A673 (cell line): ENCODE measurements around the gene BRCA2. TPM values are rescaled to one million over a fixed set of nuclear protein-coding genes. Genes with fewer than 3 reads are reported as not detected.

Experiments
- BruUV-seq: library from RNA; stranded (reverse); fragments of 400-500 nt; replicated peaks from 2 replicates; lab custom pipeline; 2021; lab: Mats Ljungman, UMichigan
- CTCF ChIA-PET: fragments of 300-600 bp; sonication (Branson Sonifier 250); formaldehyde crosslinking; loops from one replicate; lab custom pipeline; 2022; ENCODE audit warnings: antibody characterized with exemption; lab: Charles Lee
- POLR2A ChIA-PET: fragments of 300-600 bp; sonication (Branson Sonifier 250); formaldehyde crosslinking; loops from one replicate; lab custom pipeline; 2022; ENCODE audit warnings: antibody characterized with exemption; ENCODE audit not compliant: low non-redundant PET; lab: Charles Lee
- DNase-seq: peaks from one replicate; pipeline ENCODE4 v3.0.0-alpha.2; 2015; ENCODE audit warnings: low spot score
- H3K27ac ChIP-seq: fragments of 200-600 bp; sonication (generic); 2 replicates; pipeline ENCODE4 v1.5.1; 2016; ENCODE audit warnings: mixed run types, low read depth, mild to moderate bottlenecking, mixed read lengths, antibody characterized with exemption, low read length; ENCODE audit not compliant: poor library complexity, severe bottlenecking
- H3K27me3 ChIP-seq: fragments of 200-600 bp; sonication (generic); replicated peaks from 2 replicates; pipeline ENCODE4 v1.6.1; 2017; ENCODE audit warnings: mixed run types, low read depth, mild to moderate bottlenecking, mixed read lengths, antibody characterized with exemption, low read length; ENCODE audit not compliant: insufficient read depth, poor library complexity
- H3K36me3 ChIP-seq: fragments of 200-600 bp; sonication (generic); 2 replicates; pipeline ENCODE4 v1.6.1; 2016; ENCODE audit warnings: mixed run types, mild to moderate bottlenecking, mixed read lengths, antibody characterized with exemption, low read length; ENCODE audit not compliant: insufficient read depth, poor library complexity, severe bottlenecking
- H3K4me1 ChIP-seq: fragments of 200-600 bp; sonication (generic); 2 replicates; pipeline ENCODE4 v1.6.1; 2017; ENCODE audit warnings: mixed run types, mild to moderate bottlenecking, mixed read lengths, antibody characterized with exemption, low read length; ENCODE audit not compliant: insufficient read depth, poor library complexity, severe bottlenecking
- H3K4me3 ChIP-seq: fragments of 200-600 bp; sonication (generic); 2 replicates; pipeline ENCODE4 v1.5.1; 2016; ENCODE audit warnings: low read depth, mixed run types, mild to moderate bottlenecking, mixed read lengths, low read length; ENCODE audit not compliant: poor library complexity, severe bottlenecking
- H3K9me3 ChIP-seq: fragments of 200-600 bp; sonication (generic); 2 replicates; pipeline ENCODE4 v1.6.1; 2016; ENCODE audit warnings: mixed run types, low read depth, mild to moderate bottlenecking, mixed read lengths, antibody characterized with exemption, low read length; ENCODE audit not compliant: poor library complexity, severe bottlenecking
- CTCF ChIP-seq: fragments of 300-800, 200-600 bp; sonication (generic); conservative IDR thresholded peaks from 2 replicates; pipeline ENCODE4 v1.5.1; 2017; ENCODE audit warnings: low read depth, mild to moderate bottlenecking, antibody characterized with exemption, low read length, moderate library complexity, mixed read lengths
- EZH2 ChIP-seq: fragments of 200-600 bp; sonication (generic); IDR thresholded peaks from 2 replicates; pipeline ENCODE4 v1.6.1; 2017; ENCODE audit warnings: borderline replicate concordance, low read depth, mild to moderate bottlenecking, mixed read lengths, antibody characterized with exemption, low read length; ENCODE audit not compliant: poor library complexity, severe bottlenecking
- intact Hi-C: fragments of 100-400 bp; cut with micrococcal nuclease; formaldehyde crosslinking; loops from one replicate; pipeline ENCODE4 v1.10.0; 2022; ENCODE audit not compliant: unreplicated experiment
- total RNA-seq: library from RNA; stranded (reverse); gene quantifications from 2 replicates; pipeline ENCODE4 v1.2.3, GENCODE V29; 2021

Gene BRCA2
- total RNA-seq, 1 experiment from 2014 or later, result 35.9 TPM

GRCh38 chr13:32438871-32439270 lies 123.6 kb downstream of the BRCA2 start:
- Histone ChIP-seq H3K27ac (no peak overlapping the region), H3K36me3 (no peaks in the 10 kb centered on the region), H3K4me3 (no peak overlapping the region), H3K27me3 (no peaks in the 10 kb centered on the region), H3K9me3 (no peaks in the 10 kb centered on the region), H3K4me1 (no peaks in the 10 kb centered on the region)
- ChIA-PET CTCF (no interaction called here), POLR2A (no interaction called here)
- intact Hi-C loops, result no loop called here
- no peak for DNase-seq
- no TSS peak for BruUV-seq
- TF ChIP-seq CTCF (no peak), EZH2 (no peak)

GRCh38 chr13:32443111-32443510 lies 127.8 kb downstream of the BRCA2 start:
- no peaks in the 10 kb centered on the region for H3K4me1 ChIP-seq
- TF ChIP-seq CTCF (0 out of 2 replicates have a peak, but pooled peaks have one; percentile 24), EZH2 (no peak)
- POLR2A ChIA-PET, result no interaction called here
- BruUV-seq, result no TSS peak
- no peak for DNase-seq
- no peaks in the 10 kb centered on the region for H3K27me3 ChIP-seq
- CTCF ChIA-PET, result no interaction called here
- H3K4me3 ChIP-seq, result no peak overlapping the region
- no peaks in the 10 kb centered on the region for H3K36me3 ChIP-seq
- no peaks in the 10 kb centered on the region for H3K9me3 ChIP-seq
- intact Hi-C loops, result no loop called here
- H3K27ac ChIP-seq, result no peak overlapping the region

- no TSS peak for BruUV-seq
- H3K9me3 ChIP-seq, result no peaks in the 10 kb centered on the region
- no peaks in the 10 kb centered on the region for H3K36me3 ChIP-seq
- ChIA-PET CTCF (no interaction called here), POLR2A (no interaction called here)
- H3K4me1 ChIP-seq, result no peaks in the 10 kb centered on the region
- H3K27me3 ChIP-seq, result no peaks in the 10 kb centered on the region
- intact Hi-C loops, result no loop called here
- no peak overlapping the region for H3K4me3 ChIP-seq
- DNase-seq, result no peak
- H3K27ac ChIP-seq, result no peak overlapping the region
- TF ChIP-seq CTCF, result no peak
Observed at GRCh38 chr13:32445461-32445860, 130.2 kb downstream of the BRCA2 start.
